Measurements from ENCODE around the gene SEMA7A.

DNA sequence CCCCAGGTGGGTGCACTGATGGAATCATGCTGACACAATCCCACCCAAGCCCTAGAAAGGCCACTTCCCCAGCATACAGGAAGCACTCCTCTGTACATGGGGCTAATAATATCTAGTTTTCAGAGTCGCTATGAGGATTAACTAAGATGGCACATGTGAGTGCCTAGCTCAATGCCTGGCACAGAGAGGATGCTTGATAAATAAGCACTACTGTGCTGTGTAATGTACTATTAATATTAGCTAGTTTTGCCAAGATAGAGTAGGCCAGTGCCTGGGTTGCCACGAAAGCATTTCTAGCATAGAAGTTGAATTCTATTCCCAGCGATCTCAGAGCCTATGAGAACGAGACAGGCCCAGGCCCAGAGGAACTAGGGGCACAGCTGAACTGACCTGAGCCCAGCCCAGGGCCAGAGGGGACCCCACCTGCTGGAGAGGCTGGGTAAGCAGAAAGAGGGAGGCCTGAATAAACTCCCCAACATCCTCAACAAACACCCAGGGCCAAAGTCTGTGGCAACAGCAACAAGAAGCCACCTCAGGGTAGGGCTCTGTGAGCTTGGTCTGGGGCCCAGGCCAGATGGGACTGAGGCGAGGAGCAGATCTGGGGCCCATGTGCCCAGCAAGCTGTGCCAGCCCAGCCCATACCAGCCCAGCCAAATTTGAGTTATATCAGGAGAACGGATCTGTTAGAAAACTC is 7.6 kb upstream of the SEMA7A start:
- TF ChIP-seq TEAD4 (IDR thresholded peaks at IDR 0.05; ENCODE audit: borderline replicate concordance, insufficient read depth), result no peak
- TF ChIP-seq MXI1 (IDR thresholded peaks at IDR 0.05; ENCODE audit: low read depth, low read length), result no peak
- no peak for TF ChIP-seq EP300 (IDR thresholded peaks at IDR 0.05; ENCODE audit: borderline replicate concordance in 1 of 2, low read depth in 1 of 2, low read length in 1 of 2)
- TF ChIP-seq, protein P1, sequence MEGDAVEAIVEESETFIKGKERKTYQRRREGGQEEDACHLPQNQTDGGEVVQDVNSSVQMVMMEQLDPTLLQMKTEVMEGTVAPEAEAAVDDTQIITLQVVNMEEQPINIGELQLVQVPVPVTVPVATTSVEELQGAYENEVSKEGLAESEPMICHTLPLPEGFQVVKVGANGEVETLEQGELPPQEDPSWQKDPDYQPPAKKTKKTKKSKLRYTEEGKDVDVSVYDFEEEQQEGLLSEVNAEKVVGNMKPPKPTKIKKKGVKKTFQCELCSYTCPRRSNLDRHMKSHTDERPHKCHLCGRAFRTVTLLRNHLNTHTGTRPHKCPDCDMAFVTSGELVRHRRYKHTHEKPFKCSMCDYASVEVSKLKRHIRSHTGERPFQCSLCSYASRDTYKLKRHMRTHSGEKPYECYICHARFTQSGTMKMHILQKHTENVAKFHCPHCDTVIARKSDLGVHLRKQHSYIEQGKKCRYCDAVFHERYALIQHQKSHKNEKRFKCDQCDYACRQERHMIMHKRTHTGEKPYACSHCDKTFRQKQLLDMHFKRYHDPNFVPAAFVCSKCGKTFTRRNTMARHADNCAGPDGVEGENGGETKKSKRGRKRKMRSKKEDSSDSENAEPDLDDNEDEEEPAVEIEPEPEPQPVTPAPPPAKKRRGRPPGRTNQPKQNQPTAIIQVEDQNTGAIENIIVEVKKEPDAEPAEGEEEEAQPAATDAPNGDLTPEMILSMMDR (IDR thresholded peaks at IDR 0.05), result no peak
- no peak for TF ChIP-seq NRF1 (IDR thresholded peaks at IDR 0.05; ENCODE audit: low read depth, low read length)
- no peak for TF ChIP-seq TAF1 (IDR thresholded peaks at IDR 0.05; ENCODE audit: borderline replicate concordance, low read depth, low read length)
